Fibroblast of pulmonary artery (primary cell): Measurements from ENCODE around the gene OR52W1.

Source experiments
- DNase-seq: peaks from one replicate; pipeline ENCODE4 v3.0.0-alpha.2; 2010; ENCODE audit warnings: low read depth
- H3K4me3 ChIP-seq: replicated peaks from 2 replicates; pipeline ENCODE4 v1.5.1; 2011; ENCODE audit warnings: low read depth, mild to moderate bottlenecking, control low read depth, low read length, moderate library complexity
- CTCF ChIP-seq: IDR thresholded peaks from 2 replicates; pipeline ENCODE4 v1.5.1; 2011; ENCODE audit warnings: mild to moderate bottlenecking, control low read depth, low read length, inconsistent platforms; ENCODE audit errors: missing control alignments

Gene OR52W1

GRCh38 chr11:6214530-6214929 is 15.5 kb downstream of the OR52W1 start:
- no peak for TF ChIP-seq CTCF
- DNase-seq: no peak
- H3K4me3 ChIP-seq: no peak overlapping the region

- DNase-seq: no peak
- H3K4me3 ChIP-seq: no peak overlapping the region
- TF ChIP-seq CTCF: no peak
These were observed 17.5 kb downstream of the OR52W1 start for GRCh38 chr11:6216501-6216900.

- DNase-seq: no peak
- H3K4me3 ChIP-seq: no peak overlapping the region
- TF ChIP-seq CTCF: no peak
These were observed 18.7 kb downstream of the OR52W1 start for GRCh38 chr11:6217722-6218121.

- DNase-seq: peak; percentile 89
- no peak overlapping the region for H3K4me3 ChIP-seq
- TF ChIP-seq CTCF: no peak
These were observed 20.3 kb downstream of the OR52W1 start for GRCh38 chr11:6219359-6219758.

GRCh38 chr11:6223854-6224253 is 24.8 kb downstream of the OR52W1 start:
- TF ChIP-seq CTCF: no peak
- H3K4me3 ChIP-seq: no peak overlapping the region
- DNase-seq: no peak

- no peak for TF ChIP-seq CTCF
- no peak for DNase-seq
- no peak overlapping the region for H3K4me3 ChIP-seq
These were observed 25.4 kb downstream of the OR52W1 start for GRCh38 chr11:6224421-6224820.

- H3K4me3 ChIP-seq: no peak overlapping the region
- TF ChIP-seq CTCF: no peak
- DNase-seq: no peak
These were observed 26.0 kb downstream of the OR52W1 start for GRCh38 chr11:6225024-6225423.
